H4 (cell line): ENCODE measurements around the gene ZFAND3. TPM values are rescaled to one million over a fixed set of nuclear protein-coding genes. Genes with fewer than 3 reads are reported as not detected.

Source experiments
- DNase-seq: peaks from one replicate; pipeline ENCODE4 v3.0.0-alpha.2; 2015; ENCODE audit warnings: low spot score
- total RNA-seq: library from RNA; depleted of rRNA; stranded (reverse); fragments of >200 nt; shearing (Covaris generic); gene quantifications from 2 replicates; pipeline ENCODE4 v1.2.3, GENCODE V29; 2014

ZFAND3 gene
- total RNA-seq, 1 experiment from 2014 or later: 7.4 TPM

GRCh38 chr6:38133932-38134703 is 314.6 kb downstream of the ZFAND3 start:
- no peak for DNase-seq

- DNase-seq: no peak
Observed at GRCh38 chr6:38134704-38135088, 315.2 kb downstream of the ZFAND3 start.

GRCh38 chr6:38136547-38136946 is 317.0 kb downstream of the ZFAND3 start:
- DNase-seq: no peak

GRCh38 chr6:38137608-38138265 is 318.2 kb downstream of the ZFAND3 start:
- DNase-seq: no peak

GRCh38 chr6:38138374-38138773 is 318.8 kb downstream of the ZFAND3 start:
- no peak for DNase-seq

GRCh38 chr6:38141085-38141484 is 321.6 kb downstream of the ZFAND3 start:
- no peak for DNase-seq

- no peak for DNase-seq
Observed at GRCh38 chr6:38141716-38142115, 322.2 kb downstream of the ZFAND3 start.

- no peak for DNase-seq
Observed at GRCh38 chr6:38142178-38142902, 322.8 kb downstream of the ZFAND3 start.

- DNase-seq: no peak
Observed at GRCh38 chr6:38143191-38144150, 323.9 kb downstream of the ZFAND3 start.

- DNase-seq: no peak
Observed at GRCh38 chr6:38144365-38144945, 324.9 kb downstream of the ZFAND3 start.

GRCh38 chr6:38146021-38146733 is 326.6 kb downstream of the ZFAND3 start:
- DNase-seq: no peak

GRCh38 chr6:38146734-38147027 is 327.2 kb downstream of the ZFAND3 start:
- no peak for DNase-seq

- DNase-seq: no peak
Observed at GRCh38 chr6:38148606-38149005, 329.1 kb downstream of the ZFAND3 start.

- DNase-seq: no peak
Observed at GRCh38 chr6:38149531-38149930, 330.0 kb downstream of the ZFAND3 start.

GRCh38 chr6:38150021-38150420 is 330.5 kb downstream of the ZFAND3 start:
- DNase-seq: no peak

- DNase-seq: no peak
Observed at GRCh38 chr6:38150681-38151296, 331.3 kb downstream of the ZFAND3 start.

- DNase-seq: no peak
Observed at GRCh38 chr6:38151580-38152500, 332.3 kb downstream of the ZFAND3 start.

- no peak for DNase-seq
Observed at GRCh38 chr6:38152620-38153019, 333.1 kb downstream of the ZFAND3 start.
